ENCODE data around the gene SPSB2. TPM values are rescaled to one million over a fixed set of nuclear protein-coding genes. Genes with fewer than 3 reads are reported as not detected.

Gene SPSB2
- total and polyA plus RNA-seq, 9 of the 15 experiments (the other 6 are each of a cell fraction or from before 2014, with no cell fraction given), result 0.10 to 10.6 (median 1.9) TPM

DNA sequence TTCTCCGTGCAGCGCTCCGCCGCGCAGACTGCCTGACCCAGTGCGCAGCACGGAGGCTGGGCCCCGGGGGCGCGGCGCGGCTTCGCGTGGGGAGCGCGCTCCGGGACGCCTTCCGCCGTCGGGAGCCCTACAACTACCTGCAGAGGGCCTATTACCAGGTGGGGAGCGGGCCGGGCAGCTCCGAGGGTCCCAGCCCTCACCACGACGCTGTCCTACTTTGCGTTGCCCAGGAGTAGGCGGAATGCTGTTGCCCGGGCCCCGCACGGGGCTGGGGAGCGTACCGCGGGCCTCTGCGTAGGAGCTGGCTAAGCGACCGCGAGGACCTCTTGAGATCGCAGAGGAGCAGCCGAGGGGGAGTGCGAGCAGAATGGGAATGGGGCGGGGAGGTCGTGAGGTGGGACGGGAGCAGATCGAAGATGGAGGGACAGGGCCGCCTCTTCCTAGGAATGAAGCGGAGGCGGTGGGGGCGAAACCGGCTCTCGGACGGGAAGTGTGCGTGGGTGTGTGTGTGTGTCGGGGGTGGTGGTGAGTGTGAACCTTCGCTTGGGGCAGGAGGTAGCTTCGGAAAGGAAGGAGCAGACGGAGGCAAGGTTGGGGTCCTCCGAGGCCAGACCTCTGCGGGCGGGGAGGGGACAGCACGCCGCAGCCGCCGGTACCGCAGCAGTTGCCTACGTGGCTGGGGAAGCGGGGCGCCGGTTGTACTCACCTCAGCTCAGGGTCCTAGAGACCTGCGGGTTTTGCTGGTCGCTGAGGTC is 44.1 kb downstream of the SPSB2 start (continued):
- TF ChIP-seq, protein P1, sequence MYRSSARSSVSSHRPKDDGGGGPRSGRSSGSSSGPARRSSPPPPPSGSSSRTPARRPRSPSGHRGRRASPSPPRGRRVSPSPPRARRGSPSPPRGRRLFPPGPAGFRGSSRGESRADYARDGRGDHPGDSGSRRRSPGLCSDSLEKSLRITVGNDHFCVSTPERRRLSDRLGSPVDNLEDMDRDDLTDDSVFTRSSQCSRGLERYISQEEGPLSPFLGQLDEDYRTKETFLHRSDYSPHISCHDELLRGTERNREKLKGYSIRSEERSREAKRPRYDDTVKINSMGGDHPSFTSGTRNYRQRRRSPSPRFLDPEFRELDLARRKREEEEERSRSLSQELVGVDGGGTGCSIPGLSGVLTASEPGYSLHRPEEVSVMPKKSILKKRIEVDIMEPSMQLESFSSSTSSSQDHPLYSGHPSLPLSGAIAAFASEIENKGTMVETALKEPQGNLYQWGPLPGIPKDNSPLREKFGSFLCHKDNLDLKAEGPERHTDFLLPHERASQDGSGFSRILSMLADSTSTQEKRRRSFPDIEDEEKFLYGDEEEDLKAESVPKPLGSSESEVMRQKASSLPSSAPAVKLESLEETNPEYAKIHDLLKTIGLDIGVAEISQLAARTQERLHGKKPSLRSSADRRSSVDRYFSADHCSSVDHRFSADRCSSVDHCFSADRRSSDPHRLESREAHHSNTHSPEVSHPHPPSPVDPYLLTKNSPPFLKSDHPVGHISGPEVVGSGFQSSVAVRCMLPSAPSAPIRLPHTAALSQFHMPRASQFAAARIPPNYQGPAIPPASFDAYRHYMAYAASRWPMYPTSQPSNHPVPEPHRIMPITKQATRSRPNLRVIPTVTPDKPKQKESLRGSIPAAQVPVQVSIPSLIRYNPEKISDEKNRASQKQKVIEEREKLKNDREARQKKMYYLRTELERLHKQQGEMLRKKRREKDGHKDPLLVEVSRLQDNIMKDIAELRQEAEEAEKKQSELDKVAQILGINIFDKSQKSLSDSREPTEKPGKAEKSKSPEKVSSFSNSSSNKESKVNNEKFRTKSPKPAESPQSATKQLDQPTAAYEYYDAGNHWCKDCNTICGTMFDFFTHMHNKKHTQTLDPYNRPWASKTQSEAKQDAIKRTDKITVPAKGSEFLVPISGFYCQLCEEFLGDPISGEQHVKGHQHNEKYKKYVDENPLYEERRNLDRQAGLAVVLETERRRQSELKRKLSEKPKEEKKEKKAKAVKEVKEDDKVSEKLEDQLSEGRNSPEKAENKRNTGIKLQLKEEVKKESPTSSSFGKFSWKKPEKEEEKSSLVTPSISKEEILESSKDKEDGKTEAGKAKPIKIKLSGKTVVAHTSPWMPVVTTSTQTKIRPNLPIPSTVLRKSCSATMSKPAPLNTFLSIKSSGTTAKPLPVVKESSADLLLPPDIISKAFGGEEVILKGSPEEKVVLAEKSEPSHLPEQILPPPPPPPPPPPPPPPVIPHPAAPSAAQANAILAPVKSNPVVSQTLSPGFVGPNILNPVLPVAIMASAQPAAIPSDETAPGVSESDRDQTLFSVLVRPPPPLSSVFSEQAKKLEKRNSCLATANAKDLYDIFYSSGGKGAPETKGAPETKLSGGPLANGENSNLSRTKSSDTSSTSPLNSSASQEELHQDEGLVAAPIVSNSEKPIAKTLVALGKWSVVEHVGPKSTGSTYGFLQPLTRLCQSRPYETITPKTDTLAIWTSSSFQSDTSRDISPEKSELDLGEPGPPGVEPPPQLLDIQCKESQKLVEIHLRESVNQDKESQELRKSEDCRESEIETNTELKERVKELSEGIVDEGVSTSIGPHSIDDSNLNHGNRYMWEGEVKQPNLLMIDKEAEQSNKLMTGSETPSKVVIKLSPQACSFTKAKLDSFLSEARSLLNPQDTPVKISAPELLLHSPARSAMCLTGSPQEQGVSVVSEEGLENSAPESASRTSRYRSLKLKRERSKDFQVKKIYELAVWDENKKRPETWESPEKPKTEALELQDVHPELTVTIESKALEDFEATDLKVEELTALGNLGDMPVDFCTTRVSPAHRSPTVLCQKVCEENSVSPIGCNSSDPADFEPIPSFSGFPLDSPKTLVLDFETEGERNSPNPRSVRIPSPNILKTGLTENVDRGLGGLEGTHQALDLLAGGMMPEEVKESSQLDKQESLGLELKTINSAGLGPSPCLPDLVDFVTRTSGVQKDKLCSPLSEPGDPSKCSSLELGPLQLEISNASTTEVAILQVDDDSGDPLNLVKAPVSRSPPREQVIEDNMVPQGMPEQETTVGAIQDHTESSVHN (IDR thresholded peaks at IDR 0.05; ENCODE audit: borderline replicate concordance in 1 of 2, low read depth in 1 of 2), result no peak
- TF ChIP-seq STAG1 (CRISPR knock-in tag; IDR thresholded peaks at IDR 0.05; ENCODE audit: borderline replicate concordance) (no peak), SMAD4 (CRISPR knock-in tag; conservative IDR thresholded peaks at IDR 0.05) (peak; percentile 27; the same call in 1 of the 2 replicates), LCOR (CRISPR knock-in tag; IDR thresholded peaks at IDR 0.05) (no peak), OTX1 (CRISPR knock-in tag; IDR thresholded peaks at IDR 0.05) (0 out of 2 replicates have a peak, but pooled peaks have one; percentile 1), BRF1 (IDR thresholded peaks at IDR 0.05; ENCODE audit: borderline replicate concordance, extremely low read depth, insufficient read length) (no peak), CTBP1 (IDR thresholded peaks at IDR 0.05; ENCODE audit: borderline replicate concordance) (no peak), MTA1 (IDR thresholded peaks at IDR 0.05; ENCODE audit: borderline replicate concordance) (no peak), DEAF1 (CRISPR knock-in tag; IDR thresholded peaks at IDR 0.05) (no peak), YY1 (IDR thresholded peaks at IDR 0.05; ENCODE audit: borderline replicate concordance in 1 of 3, control insufficient read depth in 1 of 3, extremely low read depth in 1 of 3, insufficient read depth in 3 of 3, insufficient read length in 1 of 3, insufficient replicate concordance in 2 of 3, low read depth in 1 of 3, low read length in 2 of 3) (peak in 1 of 3 experiments; percentile 11), ZNF354B (CRISPR knock-in tag; IDR thresholded peaks at IDR 0.05) (no peak), ZNF384 (IDR thresholded peaks at IDR 0.05; ENCODE audit: low read depth, low read length) (no peak), RBFOX2 (IDR thresholded peaks at IDR 0.05; ENCODE audit: low read depth, low read length) (peak; percentile 78; the same call in 1 of the 2 replicates), KLF6 (CRISPR knock-in tag; IDR thresholded peaks at IDR 0.05; ENCODE audit: borderline replicate concordance) (no peak), HNRNPLL (IDR thresholded peaks at IDR 0.05; ENCODE audit: low read depth, low read length, poor library complexity, severe bottlenecking) (peak; percentile 67)

All from K562 (cell line).